Measurements from ENCODE around the gene POU5F1.

Gene POU5F1

DNA sequence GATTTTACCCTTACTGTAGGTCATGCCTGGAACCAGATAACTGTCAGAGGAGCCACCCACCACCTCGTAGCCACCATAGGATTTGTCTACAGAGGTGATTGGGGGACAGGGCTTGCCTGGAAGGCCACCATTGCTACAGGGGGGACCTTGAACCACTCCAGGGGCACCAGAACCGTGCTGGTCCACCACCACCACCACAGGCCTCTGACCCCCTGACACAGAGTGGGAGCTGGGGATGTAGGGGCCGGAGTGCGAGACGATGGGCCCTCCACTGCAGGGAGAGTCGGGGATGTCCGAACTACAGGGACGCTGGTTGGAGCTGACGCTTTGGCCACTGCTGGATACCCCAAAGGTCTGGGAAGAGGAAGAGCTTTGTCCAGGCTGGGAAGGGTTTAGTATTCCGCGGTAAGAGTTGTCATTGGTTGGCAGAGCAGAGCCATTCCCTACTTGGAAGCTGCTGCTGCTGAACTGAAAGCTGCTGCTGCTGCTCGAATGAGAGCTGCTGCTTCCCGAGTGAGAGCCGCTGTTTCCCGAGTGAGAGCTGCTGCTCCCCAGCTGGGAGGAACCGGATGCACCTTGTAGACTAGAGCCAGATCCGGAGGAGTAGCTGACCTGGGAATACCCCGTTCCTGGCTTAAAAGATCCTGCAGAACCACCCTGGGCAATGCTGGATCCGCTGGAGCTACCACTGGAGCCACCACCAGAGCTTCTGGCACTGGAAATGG is 53.7 kb downstream of the POU5F1 start:
- DNase-seq = peak in 1 of 51 donors; percentile 7

GRCh38 chr6:31115941-31116560 is 54.4 kb downstream of the POU5F1 start:
- no peak for DNase-seq

DNA sequence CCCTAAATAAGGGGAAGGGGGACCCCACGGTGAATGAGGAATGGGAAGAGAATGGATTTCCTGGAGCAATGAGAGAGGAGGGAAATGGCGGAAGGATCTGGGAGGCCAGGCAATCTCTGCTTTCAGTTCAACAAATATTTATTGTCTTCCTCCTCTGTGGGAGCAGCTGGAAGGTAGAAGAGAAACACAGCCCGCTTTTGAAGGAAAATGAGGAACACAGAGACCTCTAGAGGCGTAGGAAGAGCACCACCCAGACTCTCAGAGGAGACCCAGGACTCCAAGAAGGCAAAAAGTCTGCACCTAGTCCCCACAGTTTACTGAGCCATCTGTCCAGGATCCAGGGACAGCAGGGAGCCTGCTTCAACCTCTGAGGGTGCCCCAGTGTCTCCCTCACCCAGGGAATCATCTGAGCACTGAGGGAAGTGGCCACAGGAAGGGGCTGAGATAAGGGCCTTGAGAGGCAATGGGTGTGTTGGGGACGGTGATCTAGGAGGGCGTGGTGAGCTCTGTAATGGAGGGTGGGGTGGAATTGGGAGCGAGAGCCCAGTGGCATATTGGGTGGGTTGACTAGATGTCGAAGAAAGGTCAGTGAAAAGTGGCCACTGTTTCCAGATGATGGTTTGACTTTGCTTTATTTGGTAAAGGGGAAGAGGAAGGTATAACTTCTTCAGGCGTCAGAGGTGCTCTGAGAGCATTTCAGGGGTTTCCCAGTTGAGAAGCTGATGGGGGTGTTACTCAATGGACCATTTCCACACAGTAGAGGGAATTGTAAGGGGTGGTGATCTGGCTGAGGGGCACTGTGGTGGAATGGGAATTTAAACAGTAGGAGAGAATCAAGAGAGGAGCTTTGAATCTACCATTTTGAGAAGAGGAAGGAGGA is 55.3 kb downstream of the POU5F1 start:
- peak in 3 of 51 donors; percentile 11 to 18 (median 17) for DNase-seq

DNA sequence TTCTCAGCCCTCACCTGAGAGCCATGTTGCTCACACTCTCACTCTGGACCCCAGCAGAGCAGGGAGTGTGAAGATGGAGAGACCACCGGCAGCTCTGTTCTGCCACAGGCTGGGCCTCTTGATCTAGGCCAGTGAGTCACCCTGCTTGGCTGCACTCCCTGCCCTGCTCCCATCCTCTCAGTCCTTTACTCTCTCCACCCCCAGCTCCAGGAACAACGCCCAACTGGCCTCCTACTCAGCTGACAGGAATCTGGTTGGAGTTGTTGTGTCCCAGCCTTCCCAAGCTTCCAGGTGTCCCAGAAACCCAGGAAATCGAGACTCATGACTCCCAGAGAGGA is 56.0 kb downstream of the POU5F1 start, which contains the start of gene PSORS1C1:
Gene PSORS1C1 (plus strand): TSS at position 260 of the 338 bp plus-strand sequence. CDS start 14,833 bp downstream, outside the sequence.
- peak in 17 of 51 donors; percentile 6 to 75 (median 45) for DNase-seq
